DOHH2 (cell line): ENCODE data around the gene SLC44A3.

Experiments
- EZH2phosphoT487 ChIP-seq: fragments of 200-600 bp; sonication (generic); IDR thresholded peaks from 2 replicates; pipeline ENCODE4 v1.6.1; 2017; ENCODE audit warnings: borderline replicate concordance, mild to moderate bottlenecking, antibody characterized with exemption, low read length, moderate library complexity, mixed read lengths
- TF ChIP-seq, protein P1 (sequence below): fragments of 200-600 bp; sonication (generic); IDR thresholded peaks from one replicate; pipeline ENCODE4 v1.5.1; 2014; ENCODE audit warnings: antibody characterized with exemption, mild to moderate bottlenecking, low read depth, low read length; ENCODE audit not compliant: poor library complexity, severe bottlenecking

DNA sequence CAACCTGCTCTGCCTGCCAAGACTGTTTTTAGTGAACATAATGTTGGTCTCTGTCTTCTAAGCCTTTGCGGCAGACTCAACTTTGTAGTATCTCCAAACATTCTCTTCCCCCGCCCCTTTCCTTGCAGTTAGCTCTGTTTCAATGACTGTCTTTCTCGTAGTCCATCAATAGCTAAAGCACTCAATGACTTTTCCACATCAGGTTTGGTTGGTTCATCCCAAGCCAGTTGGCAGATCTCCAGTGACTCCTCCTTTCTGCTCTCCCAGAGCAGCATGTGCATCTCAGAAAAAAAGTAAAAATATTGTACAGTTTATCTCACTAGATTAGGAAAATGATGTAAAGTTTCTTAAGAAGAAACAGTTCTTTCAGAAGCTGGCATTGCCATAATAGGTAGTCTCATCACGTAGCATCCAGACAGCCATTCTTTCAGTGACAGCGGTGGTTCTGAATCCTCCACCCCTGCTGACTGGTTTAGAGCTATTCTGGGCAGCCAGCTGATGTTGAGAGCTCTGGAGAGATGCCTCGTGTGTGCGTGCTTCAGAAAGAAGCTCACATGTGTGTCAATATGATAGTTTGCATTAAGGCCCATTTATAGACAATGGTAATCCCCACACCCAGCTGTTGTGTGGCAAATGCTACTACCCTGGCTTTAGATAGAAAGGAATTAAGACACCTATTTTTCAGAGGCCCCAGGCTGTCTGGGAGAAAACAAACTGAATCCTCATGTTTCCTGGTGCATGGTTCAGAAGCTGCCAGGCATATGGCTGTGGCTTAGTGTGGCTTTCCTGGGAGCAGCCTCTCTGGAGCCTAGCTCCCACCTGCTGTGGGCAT, 53.6 kb downstream of the SLC44A3 start:
- TF ChIP-seq, protein P1, sequence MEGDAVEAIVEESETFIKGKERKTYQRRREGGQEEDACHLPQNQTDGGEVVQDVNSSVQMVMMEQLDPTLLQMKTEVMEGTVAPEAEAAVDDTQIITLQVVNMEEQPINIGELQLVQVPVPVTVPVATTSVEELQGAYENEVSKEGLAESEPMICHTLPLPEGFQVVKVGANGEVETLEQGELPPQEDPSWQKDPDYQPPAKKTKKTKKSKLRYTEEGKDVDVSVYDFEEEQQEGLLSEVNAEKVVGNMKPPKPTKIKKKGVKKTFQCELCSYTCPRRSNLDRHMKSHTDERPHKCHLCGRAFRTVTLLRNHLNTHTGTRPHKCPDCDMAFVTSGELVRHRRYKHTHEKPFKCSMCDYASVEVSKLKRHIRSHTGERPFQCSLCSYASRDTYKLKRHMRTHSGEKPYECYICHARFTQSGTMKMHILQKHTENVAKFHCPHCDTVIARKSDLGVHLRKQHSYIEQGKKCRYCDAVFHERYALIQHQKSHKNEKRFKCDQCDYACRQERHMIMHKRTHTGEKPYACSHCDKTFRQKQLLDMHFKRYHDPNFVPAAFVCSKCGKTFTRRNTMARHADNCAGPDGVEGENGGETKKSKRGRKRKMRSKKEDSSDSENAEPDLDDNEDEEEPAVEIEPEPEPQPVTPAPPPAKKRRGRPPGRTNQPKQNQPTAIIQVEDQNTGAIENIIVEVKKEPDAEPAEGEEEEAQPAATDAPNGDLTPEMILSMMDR, result no peak
- no peak for TF ChIP-seq EZH2phosphoT487
